Measurements from ENCODE around the gene UNKL.

UNKL gene

GRCh38 chr16:1398351-1398750, 16.2 kb downstream of the UNKL start:
- DNase-seq (ENCODE audit: low spot score) = no peak

GRCh38 chr16:1397779-1398178, 16.7 kb downstream of the UNKL start:
- no peak for DNase-seq (ENCODE audit: low spot score)
- no peak for TF ChIP-seq CTCF (conservative IDR thresholded peaks at IDR 0.05; ENCODE audit: low read depth)
- CTCF ChIA-PET = no interaction called here
- POLR2A ChIA-PET (ENCODE audit: low non-redundant PET) = no interaction called here
- no peak overlapping the region for H3K27ac ChIP-seq

More at GRCh38 chr16:1398351-1398750, 16.2 kb downstream of the UNKL start:
- CTCF ChIA-PET = no interaction called here
- no peak overlapping the region for H3K27ac ChIP-seq
- TF ChIP-seq CTCF (conservative IDR thresholded peaks at IDR 0.05; ENCODE audit: low read depth) = no peak
- POLR2A ChIA-PET (ENCODE audit: low non-redundant PET) = interaction anchor here (0.6 kb wide), 1 partner anchor 18 kb away, joined by 3 read pairs; no protein-coding TSS in a partner anchor

DNA sequence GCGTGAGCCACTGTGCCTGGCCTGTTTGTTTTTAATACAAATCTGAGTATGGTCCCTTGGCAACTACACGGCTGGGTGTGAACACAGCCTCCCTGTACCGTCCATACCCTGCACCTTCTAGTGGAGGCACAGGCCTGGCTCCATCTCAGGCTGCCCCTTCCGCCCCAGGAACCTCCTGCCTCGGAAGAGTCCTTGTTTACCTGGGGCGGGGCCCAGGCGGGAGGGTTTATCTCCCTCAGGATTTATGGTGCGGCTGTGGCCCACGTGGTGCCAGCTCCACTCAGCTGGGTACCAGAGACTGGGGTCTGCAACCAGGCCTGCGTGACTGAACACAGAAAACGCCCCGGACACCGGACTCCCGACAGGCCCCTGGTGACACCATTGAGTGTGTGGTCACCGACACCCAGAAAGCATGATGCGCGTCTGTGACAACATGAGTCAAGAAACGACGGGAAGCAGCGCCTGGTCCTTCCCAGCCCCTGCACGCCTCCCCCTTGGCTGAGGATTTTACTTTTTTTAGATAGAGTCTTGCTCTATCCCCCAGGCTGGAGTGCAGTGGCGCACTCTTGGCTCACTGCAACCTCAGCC, 19.0 kb downstream of the UNKL start:
- DNase-seq (ENCODE audit: low spot score) = no peak
- H3K27ac ChIP-seq = no peak overlapping the region
- TF ChIP-seq CTCF (conservative IDR thresholded peaks at IDR 0.05; ENCODE audit: low read depth) = no peak
- CTCF ChIA-PET = interaction anchor here (0.6 kb wide), 1 partner anchor 9 kb away, joined by 4 read pairs; no protein-coding TSS in a partner anchor
- POLR2A ChIA-PET (ENCODE audit: low non-redundant PET) = no interaction called here

GRCh38 chr16:1394367-1394951, 20.0 kb downstream of the UNKL start:
- ChIA-PET CTCF (no interaction called here), POLR2A (ENCODE audit: low non-redundant PET) (no interaction called here)
- DNase-seq (ENCODE audit: low spot score) = no peak
- H3K27ac ChIP-seq = no peak overlapping the region
- no peak for TF ChIP-seq CTCF (conservative IDR thresholded peaks at IDR 0.05; ENCODE audit: low read depth)

- POLR2A ChIA-PET (ENCODE audit: low non-redundant PET) = no interaction called here
- no peak overlapping the region for H3K27ac ChIP-seq
- CTCF ChIA-PET = no interaction called here
- TF ChIP-seq CTCF (conservative IDR thresholded peaks at IDR 0.05; ENCODE audit: low read depth) = no peak
- DNase-seq (ENCODE audit: low spot score) = no peak
These were observed 20.8 kb downstream of the UNKL start for GRCh38 chr16:1393613-1394176.

- no peak for DNase-seq (ENCODE audit: low spot score)
- POLR2A ChIA-PET (ENCODE audit: low non-redundant PET) = no interaction called here
- CTCF ChIA-PET = no interaction called here
- no peak overlapping the region for H3K27ac ChIP-seq
- no peak for TF ChIP-seq CTCF (conservative IDR thresholded peaks at IDR 0.05; ENCODE audit: low read depth)
These were observed 21.7 kb downstream of the UNKL start for GRCh38 chr16:1392826-1393225.
